SK-N-SH (cell line): Measurements from ENCODE around the gene PRKCQ.

Experiments
- CTCF ChIP-seq: fragments of 200-600 bp; sonication (generic); IDR thresholded peaks from 2 replicates; pipeline ENCODE4 v1.6.1; 2017; ENCODE audit warnings: antibody characterized with exemption, mild to moderate bottlenecking, moderate library complexity
- MAX ChIP-seq: IDR thresholded peaks from 2 replicates; pipeline ENCODE4 v1.4.0; 2012; ENCODE audit warnings: low read depth
- MXI1 ChIP-seq: IDR thresholded peaks from 2 replicates; pipeline ENCODE4 v1.6.1; 2012; ENCODE audit warnings: mild to moderate bottlenecking, low read depth, low read length, improper control_type of control experiment
- REST ChIP-seq: IDR thresholded peaks from 2 replicates; pipeline ENCODE4 v1.6.1; 2012; ENCODE audit warnings: mild to moderate bottlenecking, low read depth, low read length, moderate library complexity
- RXRA ChIP-seq: IDR thresholded peaks from 2 replicates; pipeline ENCODE4 v1.4.0; 2012; ENCODE audit warnings: low read depth, mild to moderate bottlenecking, borderline replicate concordance
- TAF1 ChIP-seq: IDR thresholded peaks from 2 replicates; pipeline ENCODE4 v1.6.1; 2012; ENCODE audit warnings: low read depth, mild to moderate bottlenecking, low read length, moderate library complexity, borderline replicate concordance

- TF ChIP-seq CTCF (no peak), RXRA (no peak), REST (no peak), MXI1 (no peak), TAF1 (no peak), MAX (no peak)
These were observed 186.0 kb downstream of the PRKCQ start for GRCh38 chr10:6394084-6394483.
